Caco-2 (cell line): ENCODE measurements around the gene ATXN7L3. TPM values are rescaled to one million over a fixed set of nuclear protein-coding genes. Genes with fewer than 3 reads are reported as not detected.

Source experiments
- BruUV-seq: library from RNA; stranded (reverse); fragments of 400-500 nt; replicated peaks from 2 replicates; lab custom pipeline; 2021; lab: Mats Ljungman, UMichigan
- CTCF ChIA-PET: fragments of 300-600 bp; sonication (Branson Sonifier 250); formaldehyde crosslinking; loops from one replicate; lab custom pipeline; 2022; ENCODE audit warnings: antibody characterized with exemption; lab: Charles Lee
- POLR2A ChIA-PET: fragments of 300-600 bp; sonication (Branson Sonifier 250); formaldehyde crosslinking; loops from one replicate; lab custom pipeline; 2022; ENCODE audit warnings: antibody characterized with exemption; lab: Charles Lee
- DNase-seq, 2 experiments: peaks; one replicate each; pipeline versions ENCODE4 v3.0.0 to v3.0.0-alpha.2; 2020 to 2022
- H3K27me3 ChIP-seq: replicated peaks from 2 replicates; pipeline ENCODE4 v1.6.0; 2011; ENCODE audit warnings: low read length; ENCODE audit not compliant: control insufficient read depth, insufficient read depth
- H3K36me3 ChIP-seq: 2 replicates; pipeline ENCODE4 v1.5.1; 2011; ENCODE audit warnings: low read length; ENCODE audit not compliant: control insufficient read depth, insufficient read depth
- H3K4me1 ChIP-seq: fragments of 250-450 bp; sonication (Bioruptor Pico); 2 replicates; pipeline ENCODE4 v1.5.1; 2020; ENCODE audit warnings: mild to moderate bottlenecking
- H3K4me3 ChIP-seq: 2 replicates; pipeline ENCODE4 v1.5.1; 2011; ENCODE audit warnings: low read depth, mild to moderate bottlenecking, control low read depth, low read length
- H3K9me3 ChIP-seq: fragments of 250-450 bp; sonication (Bioruptor Pico); 2 replicates; pipeline ENCODE4 v1.5.1; 2020; ENCODE audit warnings: mild to moderate bottlenecking, moderate library complexity
- H3K27ac Mint-ChIP-seq: one replicate; pipeline ENCODE4 v1.8.0; 2022; ENCODE audit warnings: mixed read lengths; ENCODE audit not compliant: unreplicated experiment
- H3K27me3 Mint-ChIP-seq: one replicate; pipeline ENCODE4 v1.8.0; 2022; ENCODE audit warnings: mixed read lengths; ENCODE audit not compliant: insufficient read depth, unreplicated experiment
- H3K36me3 Mint-ChIP-seq: one replicate; pipeline ENCODE4 v1.8.0; 2022; ENCODE audit warnings: mild to moderate bottlenecking, mixed read lengths; ENCODE audit not compliant: insufficient read depth, unreplicated experiment
- H3K4me1 Mint-ChIP-seq: one replicate; pipeline ENCODE4 v1.8.0; 2022; ENCODE audit warnings: low read depth, mixed read lengths; ENCODE audit not compliant: unreplicated experiment
- H3K4me3 Mint-ChIP-seq: one replicate; pipeline ENCODE4 v1.8.0; 2022; ENCODE audit warnings: mild to moderate bottlenecking, moderate library complexity, mixed read lengths; ENCODE audit not compliant: unreplicated experiment
- H3K9me3 Mint-ChIP-seq: one replicate; pipeline ENCODE4 v1.8.0; 2022; ENCODE audit warnings: mixed read lengths; ENCODE audit not compliant: unreplicated experiment
- CTCF ChIP-seq, 2 experiments: fragments of 200-600 bp in 1 of 2; IDR thresholded peaks; 1 replicate in 1 of 2; 2 replicates in 1 of 2; pipeline versions ENCODE4 v1.5.1 to v1.8.0; 2011 to 2022; ENCODE audit warnings: antibody characterized with exemption in 1 of 2, control low read depth in 1 of 2, inconsistent platforms in 1 of 2, low read depth in 1 of 2, low read length in 1 of 2, mild to moderate bottlenecking in 1 of 2, moderate library complexity in 1 of 2; ENCODE audit not compliant: insufficient read depth in 1 of 2, severe bottlenecking in 1 of 2, unreplicated experiment in 1 of 2
- intact Hi-C: fragments of 100-400 bp; cut with micrococcal nuclease; formaldehyde crosslinking; loops from one replicate; pipeline ENCODE4 v1.10.0; 2022; ENCODE audit not compliant: unreplicated experiment
- total RNA-seq: library from RNA; stranded (reverse); gene quantifications from 2 replicates; pipeline ENCODE4 v1.2.3, GENCODE V29; 2022

ATXN7L3 gene
- total RNA-seq, 1 experiment from 2014 or later: 92.0 TPM

- DNase-seq: no peak
- Histone ChIP-seq H3K27me3 (no peaks in the 10 kb centered on the region), H3K9me3 (no peaks in the 10 kb centered on the region), H3K4me1 (peaks cover 25% of the 10 kb centered on the region), H3K36me3 (peaks cover 5% of the 10 kb centered on the region), H3K4me3 (no peak overlapping the region)
- no peaks in the 10 kb centered on the region for H3K9me3 Mint-ChIP-seq
- H3K27me3 Mint-ChIP-seq: no peaks in the 10 kb centered on the region
- BruUV-seq: no TSS peak
- peak overlapping the region; percentile 63 for H3K27ac Mint-ChIP-seq
- TF ChIP-seq CTCF (IDR thresholded peaks at IDR 0.05; ENCODE audit: insufficient read depth in 1 of 2, low read depth in 1 of 2, low read length in 1 of 2, severe bottlenecking in 1 of 2, unreplicated experiment in 1 of 2): no peak
- ChIA-PET CTCF (interaction anchor here (0.6 kb wide), 1 partner anchor 52 kb away, joined by 5 read pairs; no protein-coding TSS in a partner anchor), POLR2A (no interaction called here)
- peaks cover 17% of the 10 kb centered on the region for H3K4me1 Mint-ChIP-seq
- intact Hi-C loops: no loop called here
- H3K36me3 Mint-ChIP-seq: peaks cover 87% of the 10 kb centered on the region
- peak overlapping the region; percentile 11 for H3K4me3 Mint-ChIP-seq
Observed at GRCh38 chr17:44192750-44193149, 6.9 kb downstream of the ATXN7L3 start.

- intact Hi-C loops: no loop called here
- H3K27me3 ChIP-seq: no peaks in the 10 kb centered on the region
- ChIA-PET POLR2A (no interaction called here), CTCF (interaction anchor here (0.5 to 1.2 kb wide), 3 partner anchors 26 to 1078 kb away, joined by 3 to 5 read pairs (median 4); no protein-coding TSS in a partner anchor)
- Mint-ChIP-seq H3K4me3 (peak overlapping the region; percentile 11), H3K4me1 (peaks cover 13% of the 10 kb centered on the region), H3K36me3 (peaks cover 82% of the 10 kb centered on the region), H3K27ac (peak overlapping the region; percentile 85), H3K27me3 (no peaks in the 10 kb centered on the region), H3K9me3 (no peaks in the 10 kb centered on the region)
- BruUV-seq: no TSS peak
- no peak overlapping the region for H3K4me3 ChIP-seq
- no peak for TF ChIP-seq CTCF (IDR thresholded peaks at IDR 0.05; ENCODE audit: insufficient read depth in 1 of 2, low read depth in 1 of 2, low read length in 1 of 2, severe bottlenecking in 1 of 2, unreplicated experiment in 1 of 2)
- DNase-seq: peak; percentile 68 to 74
- peaks cover 3% of the 10 kb centered on the region for H3K36me3 ChIP-seq
- H3K9me3 ChIP-seq: no peaks in the 10 kb centered on the region
- H3K4me1 ChIP-seq: peaks cover 24% of the 10 kb centered on the region
Observed at GRCh38 chr17:44191941-44192496, 7.7 kb downstream of the ATXN7L3 start.

- H3K4me1 ChIP-seq: peaks cover 24% of the 10 kb centered on the region
- BruUV-seq: no TSS peak
- intact Hi-C loops: no loop called here
- H3K9me3 ChIP-seq: no peaks in the 10 kb centered on the region
- Mint-ChIP-seq H3K4me1 (peaks cover 13% of the 10 kb centered on the region), H3K36me3 (peaks cover 82% of the 10 kb centered on the region), H3K27me3 (no peaks in the 10 kb centered on the region), H3K27ac (peak overlapping the region; percentile 85), H3K4me3 (no peak overlapping the region), H3K9me3 (no peaks in the 10 kb centered on the region)
- ChIA-PET CTCF (interaction anchor here (1.2 kb wide), 1 partner anchor 27 kb away, joined by 3 read pairs; no protein-coding TSS in a partner anchor), POLR2A (interaction anchor here (0.6 kb wide), 1 partner anchor 8 kb away, joined by 7 read pairs; the partner anchor contains the start of gene ATXN7L3)
- H3K36me3 ChIP-seq: peaks cover 3% of the 10 kb centered on the region
- no peak for TF ChIP-seq CTCF (IDR thresholded peaks at IDR 0.05; ENCODE audit: insufficient read depth in 1 of 2, low read depth in 1 of 2, low read length in 1 of 2, severe bottlenecking in 1 of 2, unreplicated experiment in 1 of 2)
- H3K4me3 ChIP-seq: no peak overlapping the region
- no peak for DNase-seq
- no peaks in the 10 kb centered on the region for H3K27me3 ChIP-seq
Observed at GRCh38 chr17:44191369-44191768, 8.3 kb downstream of the ATXN7L3 start.
